Stimulated activated naive CD8-positive, alpha-beta T cell treated with anti-CD3 and anti-CD28 coated beads, Interleukin-15, Interleukin-2, amounts not matched to agents 100 ng/mL and 50 ng/mL, for 24 hours (primary cell): ENCODE results near the gene SMIM23.

Experiments used
- H3K27ac Mint-ChIP-seq: one replicate; pipeline ENCODE4 v1.8.0; 2021; ENCODE audit warnings: mild to moderate bottlenecking, mixed read lengths
- H3K27me3 Mint-ChIP-seq: one replicate; pipeline ENCODE4 v1.8.0; 2021; ENCODE audit warnings: mixed read lengths
- H3K36me3 Mint-ChIP-seq: one replicate; pipeline ENCODE4 v1.8.0; 2021; ENCODE audit warnings: low read depth, mixed read lengths
- H3K4me1 Mint-ChIP-seq: one replicate; pipeline ENCODE4 v1.8.0; 2021; ENCODE audit warnings: low read depth, mixed read lengths
- H3K4me3 Mint-ChIP-seq: one replicate; pipeline ENCODE4 v1.8.0; 2021; ENCODE audit warnings: mild to moderate bottlenecking, mixed read lengths
- H3K9me3 Mint-ChIP-seq: one replicate; pipeline ENCODE4 v1.8.0; 2021; ENCODE audit warnings: mixed read lengths

SMIM23 gene

DNA sequence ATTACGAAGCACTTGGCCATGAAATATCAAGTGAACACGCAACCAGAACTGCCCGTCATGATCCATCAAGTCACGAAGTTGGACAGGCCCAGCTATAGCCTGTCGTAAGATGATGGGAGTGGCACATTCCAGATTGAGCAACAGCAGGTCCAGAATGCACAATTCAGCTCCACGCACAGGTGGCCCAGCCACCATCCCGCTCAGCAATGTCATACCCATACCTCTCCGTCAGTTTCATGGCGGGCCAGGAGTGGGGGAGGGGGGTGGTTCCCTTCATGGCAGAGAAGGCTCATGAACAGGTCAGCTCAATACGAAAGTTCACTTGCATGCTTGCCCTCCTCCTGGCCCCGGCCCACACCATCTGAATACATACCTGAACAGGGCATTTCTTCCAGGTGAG, 34.9 kb downstream of the SMIM23 start:
- no peaks in the 10 kb centered on the region for H3K27me3 Mint-ChIP-seq
- H3K4me1 Mint-ChIP-seq, result no peaks in the 10 kb centered on the region
- H3K4me3 Mint-ChIP-seq, result no peak overlapping the region
- H3K27ac Mint-ChIP-seq, result no peak overlapping the region
- no peaks in the 10 kb centered on the region for H3K9me3 Mint-ChIP-seq
- no peaks in the 10 kb centered on the region for H3K36me3 Mint-ChIP-seq

GRCh38 chr5:171821286-171821685, 35.7 kb downstream of the SMIM23 start:
- no peaks in the 10 kb centered on the region for H3K9me3 Mint-ChIP-seq
- no peaks in the 10 kb centered on the region for H3K4me1 Mint-ChIP-seq
- no peak overlapping the region for H3K4me3 Mint-ChIP-seq
- no peaks in the 10 kb centered on the region for H3K36me3 Mint-ChIP-seq
- no peaks in the 10 kb centered on the region for H3K27me3 Mint-ChIP-seq
- no peak overlapping the region for H3K27ac Mint-ChIP-seq

DNA sequence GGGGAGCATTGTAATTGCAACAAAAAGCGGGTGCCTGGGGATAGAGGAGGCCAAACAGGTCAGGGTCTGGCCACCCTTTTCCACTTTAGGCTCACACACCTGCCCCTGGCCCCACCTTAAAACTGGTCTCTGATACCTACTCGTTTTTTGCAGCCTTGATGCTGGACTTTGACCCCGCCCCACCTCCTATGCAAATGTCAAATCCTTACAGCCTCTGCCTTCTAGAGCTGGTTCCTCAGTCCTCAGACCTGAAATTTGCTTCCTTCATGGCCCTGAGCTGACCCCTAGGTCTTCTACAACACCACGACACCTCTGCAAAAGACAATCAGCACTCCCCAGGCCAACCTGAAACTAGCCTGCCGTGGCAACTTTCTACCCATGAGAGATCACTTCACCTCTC, 37.7 kb downstream of the SMIM23 start:
- H3K27ac Mint-ChIP-seq, result no peak overlapping the region
- no peaks in the 10 kb centered on the region for H3K36me3 Mint-ChIP-seq
- no peaks in the 10 kb centered on the region for H3K27me3 Mint-ChIP-seq
- H3K4me1 Mint-ChIP-seq, result no peaks in the 10 kb centered on the region
- H3K4me3 Mint-ChIP-seq, result no peak overlapping the region
- H3K9me3 Mint-ChIP-seq, result peaks cover 4% of the 10 kb centered on the region

GRCh38 chr5:171825051-171825450, 39.4 kb downstream of the SMIM23 start:
- no peak overlapping the region for H3K4me3 Mint-ChIP-seq
- H3K27ac Mint-ChIP-seq, result no peak overlapping the region
- peaks cover 4% of the 10 kb centered on the region for H3K9me3 Mint-ChIP-seq
- H3K4me1 Mint-ChIP-seq, result no peaks in the 10 kb centered on the region
- H3K36me3 Mint-ChIP-seq, result no peaks in the 10 kb centered on the region
- H3K27me3 Mint-ChIP-seq, result no peaks in the 10 kb centered on the region

GRCh38 chr5:171826132-171826531, 40.5 kb downstream of the SMIM23 start:
- Mint-ChIP-seq H3K36me3 (no peaks in the 10 kb centered on the region), H3K4me1 (no peaks in the 10 kb centered on the region), H3K27ac (no peak overlapping the region), H3K9me3 (peaks cover 5% of the 10 kb centered on the region), H3K4me3 (no peak overlapping the region), H3K27me3 (no peaks in the 10 kb centered on the region)

- Mint-ChIP-seq H3K4me1 (no peaks in the 10 kb centered on the region), H3K27me3 (no peaks in the 10 kb centered on the region), H3K9me3 (peaks cover 12% of the 10 kb centered on the region), H3K36me3 (no peaks in the 10 kb centered on the region), H3K27ac (no peak overlapping the region), H3K4me3 (no peak overlapping the region)
These were observed 41.5 kb downstream of the SMIM23 start for GRCh38 chr5:171827162-171827561.

GRCh38 chr5:171830686-171831085, 45.1 kb downstream of the SMIM23 start:
- Mint-ChIP-seq H3K4me3 (no peak overlapping the region), H3K36me3 (peaks cover 10% of the 10 kb centered on the region), H3K9me3 (peaks cover 16% of the 10 kb centered on the region), H3K27ac (no peak overlapping the region), H3K4me1 (peaks cover 4% of the 10 kb centered on the region), H3K27me3 (no peaks in the 10 kb centered on the region)

- H3K27me3 Mint-ChIP-seq, result no peaks in the 10 kb centered on the region
- H3K36me3 Mint-ChIP-seq, result peaks cover 10% of the 10 kb centered on the region
- peaks cover 4% of the 10 kb centered on the region for H3K4me1 Mint-ChIP-seq
- peaks cover 12% of the 10 kb centered on the region for H3K9me3 Mint-ChIP-seq
- H3K4me3 Mint-ChIP-seq, result no peak overlapping the region
- no peak overlapping the region for H3K27ac Mint-ChIP-seq
These were observed 47.2 kb downstream of the SMIM23 start for GRCh38 chr5:171832775-171833174.

DNA sequence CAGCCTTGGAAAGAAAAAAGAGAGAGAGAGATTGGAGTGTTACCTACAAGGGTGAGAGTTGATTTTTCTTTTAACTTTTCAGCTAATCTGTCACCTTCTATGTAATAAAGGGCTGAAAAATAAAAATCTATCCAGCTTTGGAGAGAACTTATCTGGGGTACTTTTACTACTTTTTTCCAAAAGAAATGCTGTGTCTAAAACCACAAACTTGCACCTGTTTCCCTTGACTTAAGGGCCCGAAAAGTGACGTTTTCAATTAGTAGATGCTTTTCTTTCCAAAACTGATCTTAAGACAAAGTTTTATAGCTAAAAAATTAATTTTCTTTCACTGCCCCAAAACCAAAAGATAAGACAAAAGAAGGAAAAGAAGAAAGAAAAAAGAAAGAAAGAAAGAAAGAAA, 48.8 kb downstream of the SMIM23 start:
- H3K27ac Mint-ChIP-seq, result no peak overlapping the region
- peaks cover 4% of the 10 kb centered on the region for H3K4me1 Mint-ChIP-seq
- H3K27me3 Mint-ChIP-seq, result no peaks in the 10 kb centered on the region
- peaks cover 12% of the 10 kb centered on the region for H3K9me3 Mint-ChIP-seq
- H3K4me3 Mint-ChIP-seq, result no peak overlapping the region
- peaks cover 10% of the 10 kb centered on the region for H3K36me3 Mint-ChIP-seq

GRCh38 chr5:171835066-171835465, 49.4 kb downstream of the SMIM23 start:
- no peaks in the 10 kb centered on the region for H3K27me3 Mint-ChIP-seq
- peaks cover 10% of the 10 kb centered on the region for H3K36me3 Mint-ChIP-seq
- no peak overlapping the region for H3K4me3 Mint-ChIP-seq
- peaks cover 4% of the 10 kb centered on the region for H3K4me1 Mint-ChIP-seq
- peaks cover 12% of the 10 kb centered on the region for H3K9me3 Mint-ChIP-seq
- H3K27ac Mint-ChIP-seq, result no peak overlapping the region

- no peak overlapping the region for H3K4me3 Mint-ChIP-seq
- H3K36me3 Mint-ChIP-seq, result peaks cover 13% of the 10 kb centered on the region
- no peak overlapping the region for H3K27ac Mint-ChIP-seq
- H3K9me3 Mint-ChIP-seq, result peaks cover 4% of the 10 kb centered on the region
- H3K27me3 Mint-ChIP-seq, result no peaks in the 10 kb centered on the region
- H3K4me1 Mint-ChIP-seq, result peaks cover 4% of the 10 kb centered on the region
These were observed 51.9 kb downstream of the SMIM23 start for GRCh38 chr5:171837522-171837921.

DNA sequence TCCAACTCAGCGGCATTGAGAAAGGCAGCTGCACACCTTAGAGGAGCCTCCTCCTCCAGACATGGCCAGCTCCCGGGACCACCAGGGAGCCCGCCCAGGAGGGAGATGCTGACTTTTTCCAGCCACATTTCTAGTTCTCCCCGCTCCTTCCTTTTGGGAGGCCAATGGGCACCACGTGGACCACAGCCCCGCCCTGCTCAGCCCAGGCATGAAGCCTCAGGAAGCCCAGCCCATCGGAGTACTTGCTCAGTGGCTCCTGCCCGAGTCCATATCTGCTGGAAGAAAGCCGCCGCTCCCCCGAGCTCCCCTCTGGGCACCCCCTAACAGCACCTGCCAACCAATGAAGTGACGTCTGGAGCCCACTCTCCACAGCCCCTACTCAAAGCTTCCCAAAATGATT, 52.4 kb downstream of the SMIM23 start:
- Mint-ChIP-seq H3K9me3 (no peaks in the 10 kb centered on the region), H3K27me3 (no peaks in the 10 kb centered on the region), H3K4me1 (peaks cover 4% of the 10 kb centered on the region), H3K4me3 (no peak overlapping the region), H3K27ac (no peak overlapping the region), H3K36me3 (peaks cover 9% of the 10 kb centered on the region)

GRCh38 chr5:171839112-171839511, 53.5 kb downstream of the SMIM23 start:
- Mint-ChIP-seq H3K9me3 (no peaks in the 10 kb centered on the region), H3K36me3 (peaks cover 4% of the 10 kb centered on the region), H3K27me3 (no peaks in the 10 kb centered on the region), H3K4me3 (no peak overlapping the region), H3K27ac (no peak overlapping the region), H3K4me1 (peaks cover 2% of the 10 kb centered on the region)

DNA sequence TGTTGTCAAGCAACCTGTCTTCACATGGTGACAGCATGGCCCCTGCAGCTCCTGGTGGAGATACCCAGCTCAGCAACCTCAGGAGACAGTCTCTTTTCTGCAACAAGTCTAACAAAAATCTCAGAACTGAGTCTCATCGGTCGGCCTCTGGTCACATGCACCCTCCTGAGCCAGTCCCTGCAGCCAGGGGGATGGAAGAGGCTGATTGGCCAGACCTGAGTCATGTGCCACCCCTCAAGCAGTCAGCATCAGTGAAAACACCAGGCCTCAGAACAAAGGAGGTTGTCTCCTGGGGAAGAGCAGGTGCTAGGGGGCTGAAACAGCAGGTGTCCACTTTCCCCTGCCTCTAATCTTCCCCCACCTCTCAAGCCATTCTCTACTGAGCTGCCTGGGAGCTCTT, 54.4 kb downstream of the SMIM23 start:
- Mint-ChIP-seq H3K36me3 (peaks cover 4% of the 10 kb centered on the region), H3K27ac (no peak overlapping the region), H3K4me3 (no peak overlapping the region), H3K4me1 (no peaks in the 10 kb centered on the region), H3K27me3 (no peaks in the 10 kb centered on the region), H3K9me3 (no peaks in the 10 kb centered on the region)
